ENCODE data around the gene SH3GL2. TPM values are rescaled to one million over a fixed set of nuclear protein-coding genes. Genes with fewer than 3 reads are reported as not detected.

SH3GL2 gene
- total RNA-seq, 2 experiments from 2014 or later, result not detected

DNA sequence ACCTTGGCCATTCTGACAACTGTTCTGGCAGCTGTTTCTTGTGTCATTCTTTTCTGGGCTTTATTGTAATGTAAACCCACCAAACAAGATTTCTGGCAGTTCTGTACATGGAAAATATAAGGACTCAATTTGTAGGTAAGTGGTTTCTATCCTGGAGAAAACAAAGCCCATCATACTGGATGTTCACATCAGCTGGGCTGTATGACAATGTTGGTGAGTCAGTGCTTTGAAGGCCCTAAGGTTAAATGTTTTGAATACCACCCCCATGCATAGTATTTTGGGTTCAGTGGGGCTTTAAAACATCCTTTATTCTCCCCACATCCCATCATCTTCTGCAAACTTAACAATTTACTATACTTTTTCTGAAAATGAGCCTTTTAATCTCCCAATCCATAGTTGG lies 52.5 kb downstream of the SH3GL2 start:
- intact Hi-C loops (cut with DNase I, micrococcal nuclease), result no loop called here
- Mint-ChIP-seq H3K27ac (no peak overlapping the region), H3K27me3 (no peaks in the 10 kb centered on the region), H3K4me1 (no peaks in the 10 kb centered on the region), H3K36me3 (ENCODE audit: low read depth) (no peaks in the 10 kb centered on the region), H3K4me3 (no peak overlapping the region), H3K9me3 (ENCODE audit: low read depth) (no peaks in the 10 kb centered on the region)
- ATAC-seq, result no peak
- no peak for DNase-seq
- POLR2A ChIA-PET, result no interaction called here
- CTCF ChIA-PET, result no interaction called here

DNA sequence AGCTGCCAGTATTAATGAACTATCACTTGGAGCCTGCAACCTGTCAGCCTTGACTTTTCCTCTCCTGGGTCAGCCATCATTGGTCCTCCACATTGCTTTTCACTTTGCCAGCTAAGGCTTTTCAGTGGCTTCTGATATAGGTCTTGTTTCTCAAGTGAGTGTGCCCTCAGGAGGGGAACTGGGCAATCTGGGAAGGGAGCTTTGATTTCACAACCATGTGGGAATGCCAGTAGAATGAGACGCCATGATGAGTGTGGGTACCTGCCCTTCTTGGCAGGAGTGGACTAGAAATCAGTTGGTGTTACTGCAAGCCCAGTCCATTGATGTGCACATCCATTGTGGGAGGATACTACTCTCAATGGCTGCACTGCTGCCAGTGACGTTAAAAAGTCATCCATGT lies 54.1 kb downstream of the SH3GL2 start:
- Mint-ChIP-seq H3K4me3 (no peak overlapping the region), H3K27ac (no peak overlapping the region), H3K27me3 (no peaks in the 10 kb centered on the region), H3K36me3 (ENCODE audit: low read depth) (no peaks in the 10 kb centered on the region), H3K9me3 (ENCODE audit: low read depth) (no peaks in the 10 kb centered on the region), H3K4me1 (no peaks in the 10 kb centered on the region)
- DNase-seq, result no peak
- ChIA-PET CTCF (interaction anchor here (0.5 kb wide), 1 partner anchor 17 kb away, joined by 3 read pairs; no protein-coding TSS in a partner anchor), POLR2A (no interaction called here)
- ATAC-seq, result no peak
- intact Hi-C loops (cut with DNase I, micrococcal nuclease), result no loop called here

DNA sequence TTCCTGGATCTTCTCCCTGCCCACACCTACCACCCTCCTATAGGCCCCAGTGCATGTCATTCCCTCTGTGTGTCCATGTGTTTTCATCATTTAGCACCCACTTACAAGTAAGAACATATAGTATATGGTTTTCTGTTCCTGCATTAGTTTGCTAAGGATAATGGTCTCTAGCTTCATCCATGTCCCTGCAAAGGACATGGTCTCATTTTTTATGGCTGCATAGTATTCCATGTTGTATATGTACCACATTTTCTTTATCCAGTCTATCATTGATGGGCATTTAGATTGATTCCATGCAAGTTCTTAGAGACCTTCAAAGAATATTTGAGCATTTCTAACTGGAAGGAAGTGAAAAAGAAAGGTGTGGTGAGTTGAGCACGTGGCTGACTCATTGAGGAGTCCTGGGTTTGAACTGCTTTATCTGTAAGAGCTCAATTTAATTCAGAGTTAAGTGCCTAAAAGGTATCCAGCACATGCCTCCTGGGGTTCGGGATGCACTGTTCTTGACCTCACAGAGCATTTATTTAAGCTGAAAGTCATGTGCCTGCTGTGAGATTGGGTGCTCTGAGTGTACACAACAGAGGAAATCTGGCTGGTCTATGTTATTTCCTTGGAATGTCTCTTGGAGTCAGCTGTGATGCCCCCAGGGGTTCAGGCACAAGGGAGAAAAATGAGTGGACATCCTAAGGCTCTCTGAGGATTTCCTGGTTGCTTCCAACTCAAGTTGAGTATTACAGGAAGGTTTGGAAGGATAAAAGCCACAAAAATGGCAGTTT lies 56.4 kb downstream of the SH3GL2 start:
- Mint-ChIP-seq H3K4me3 (no peak overlapping the region), H3K27me3 (no peaks in the 10 kb centered on the region), H3K36me3 (ENCODE audit: low read depth) (no peaks in the 10 kb centered on the region), H3K9me3 (ENCODE audit: low read depth) (no peaks in the 10 kb centered on the region), H3K4me1 (no peaks in the 10 kb centered on the region), H3K27ac (no peak overlapping the region)
- intact Hi-C loops (cut with DNase I, micrococcal nuclease), result no loop called here
- POLR2A ChIA-PET, result no interaction called here
- DNase-seq (no peak), ATAC-seq (no peak)
- CTCF ChIA-PET, result no interaction called here

DNA sequence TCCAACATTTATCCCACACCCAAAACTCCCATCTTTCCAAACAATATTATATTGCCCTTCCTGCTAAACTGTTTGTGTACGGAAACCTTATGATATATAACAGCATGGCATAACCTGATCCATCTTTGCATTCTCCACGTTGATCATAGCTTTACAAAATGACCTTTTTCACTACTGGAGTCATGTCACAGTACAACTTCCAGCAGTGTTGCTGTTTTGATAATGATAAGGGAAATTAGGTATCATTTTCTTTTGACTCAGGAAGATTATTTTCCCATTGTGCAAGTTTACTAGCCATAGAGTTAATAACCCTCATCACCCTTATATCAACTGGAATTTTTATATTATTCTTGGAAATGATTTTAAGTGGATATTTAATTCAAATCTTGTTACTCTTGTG lies 57.5 kb downstream of the SH3GL2 start:
- ChIA-PET CTCF (no interaction called here), POLR2A (no interaction called here)
- Mint-ChIP-seq H3K27me3 (no peaks in the 10 kb centered on the region), H3K9me3 (ENCODE audit: low read depth) (no peaks in the 10 kb centered on the region), H3K27ac (no peak overlapping the region), H3K4me3 (no peak overlapping the region), H3K4me1 (no peaks in the 10 kb centered on the region), H3K36me3 (ENCODE audit: low read depth) (no peaks in the 10 kb centered on the region)
- intact Hi-C loops (cut with DNase I, micrococcal nuclease), result no loop called here
- DNase-seq (no peak), ATAC-seq (no peak)

DNA sequence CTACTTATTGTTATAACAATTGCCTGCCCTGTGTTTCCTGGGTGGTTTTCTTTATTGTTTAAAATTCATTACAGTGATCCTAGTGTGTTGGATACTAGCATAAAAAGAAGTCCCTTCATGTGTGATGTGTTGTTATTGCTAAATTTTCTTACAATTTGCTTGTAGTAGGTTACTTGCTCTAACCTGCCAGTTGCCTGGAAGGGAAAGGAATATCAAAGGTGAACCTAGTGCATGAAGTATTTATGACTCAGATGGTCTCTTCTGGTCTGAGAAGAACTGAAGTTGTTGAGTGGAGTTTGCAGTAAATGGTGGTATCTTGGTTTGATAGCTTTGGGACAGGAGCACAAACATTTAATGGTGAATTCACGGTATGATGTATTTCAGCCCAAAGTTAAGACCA lies 58.0 kb downstream of the SH3GL2 start:
- no peak overlapping the region for H3K27ac Mint-ChIP-seq
- ATAC-seq (no peak), DNase-seq (no peak)
- H3K9me3 Mint-ChIP-seq (ENCODE audit: low read depth), result no peaks in the 10 kb centered on the region
- POLR2A ChIA-PET, result no interaction called here
- intact Hi-C loops (cut with DNase I, micrococcal nuclease), result no loop called here
- CTCF ChIA-PET, result no interaction called here
- H3K4me3 Mint-ChIP-seq, result no peak overlapping the region
- H3K27me3 Mint-ChIP-seq, result no peaks in the 10 kb centered on the region
- no peaks in the 10 kb centered on the region for H3K4me1 Mint-ChIP-seq
- no peaks in the 10 kb centered on the region for H3K36me3 Mint-ChIP-seq (ENCODE audit: low read depth)

DNA sequence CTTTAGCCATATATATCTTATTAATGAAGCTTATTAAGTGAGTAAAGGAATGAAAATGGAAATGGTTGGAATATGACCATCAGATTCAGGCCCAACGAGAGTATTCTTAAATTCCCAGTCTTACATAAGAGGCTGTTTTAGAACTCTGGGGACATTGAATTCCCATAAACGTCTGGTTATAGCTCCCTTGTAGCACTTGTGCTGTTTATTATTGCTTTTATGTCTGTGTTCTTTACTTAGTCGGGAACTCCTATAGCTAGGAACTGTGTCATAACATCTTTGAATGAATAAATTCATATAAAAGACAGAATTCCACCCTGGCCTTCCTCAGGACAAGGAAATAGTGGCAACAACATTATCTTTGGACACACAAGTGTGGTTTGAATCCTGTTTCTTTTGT lies 58.4 kb downstream of the SH3GL2 start:
- ChIA-PET POLR2A (no interaction called here), CTCF (interaction anchor here (0.6 kb wide), 2 partner anchors 107 to 265 kb away, joined by 3 read pairs; no protein-coding TSS in a partner anchor)
- no peak for DNase-seq
- intact Hi-C loops (cut with DNase I, micrococcal nuclease), result no loop called here
- H3K27ac Mint-ChIP-seq, result no peak overlapping the region
- no peaks in the 10 kb centered on the region for H3K4me1 Mint-ChIP-seq
- no peaks in the 10 kb centered on the region for H3K36me3 Mint-ChIP-seq (ENCODE audit: low read depth)
- H3K9me3 Mint-ChIP-seq (ENCODE audit: low read depth), result no peaks in the 10 kb centered on the region
- H3K27me3 Mint-ChIP-seq, result no peaks in the 10 kb centered on the region
- no peak for ATAC-seq
- H3K4me3 Mint-ChIP-seq, result no peak overlapping the region

DNA sequence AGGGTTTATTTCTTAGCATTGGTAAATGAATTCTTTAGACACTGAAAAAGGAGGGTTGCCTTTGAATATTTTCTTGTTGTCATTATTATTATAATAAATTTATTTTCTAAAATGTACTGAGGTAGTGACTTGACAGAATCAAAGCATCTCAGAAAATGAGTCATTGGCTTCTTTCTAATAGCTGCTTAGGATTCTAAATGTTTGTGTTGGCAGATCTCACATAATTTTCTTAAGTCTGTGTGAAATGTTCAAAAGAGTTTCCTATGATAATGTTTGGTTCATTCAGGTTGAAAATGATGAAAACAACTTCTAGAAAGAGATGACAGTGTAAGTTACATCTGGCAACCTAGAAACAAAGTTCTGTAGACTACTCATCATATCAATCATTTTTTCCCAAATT lies 69.7 kb downstream of the SH3GL2 start:
- no peaks in the 10 kb centered on the region for H3K4me1 Mint-ChIP-seq
- ChIA-PET POLR2A (no interaction called here), CTCF (interaction anchor here (0.7 kb wide), 1 partner anchor 486 kb away, joined by 3 read pairs; no protein-coding TSS in a partner anchor)
- no peak for ATAC-seq
- H3K27ac Mint-ChIP-seq, result no peak overlapping the region
- no peak overlapping the region for H3K4me3 Mint-ChIP-seq
- intact Hi-C loops (cut with DNase I, micrococcal nuclease), result no loop called here
- no peak for DNase-seq
- peaks cover 7% of the 10 kb centered on the region for H3K9me3 Mint-ChIP-seq (ENCODE audit: low read depth)
- H3K36me3 Mint-ChIP-seq (ENCODE audit: low read depth), result no peaks in the 10 kb centered on the region
- no peaks in the 10 kb centered on the region for H3K27me3 Mint-ChIP-seq

DNA sequence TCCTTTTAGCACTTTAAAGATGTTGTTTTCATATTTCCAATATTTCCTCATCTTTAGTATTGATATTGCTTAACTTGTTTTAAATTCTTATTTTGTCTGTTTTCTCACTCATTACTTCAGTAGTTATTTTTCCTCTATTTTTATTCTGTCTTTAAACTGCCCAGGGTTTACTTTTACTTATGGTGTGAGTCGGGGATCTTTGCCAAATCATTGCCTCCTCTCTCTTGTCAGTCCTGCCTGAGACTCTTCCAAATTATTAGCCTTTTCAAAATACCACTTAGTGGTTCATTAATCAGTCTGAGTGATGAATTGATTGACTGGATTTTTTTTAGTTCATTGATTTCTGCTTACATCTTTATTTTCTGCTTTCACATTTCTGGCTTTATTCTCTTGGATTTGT lies 72.9 kb downstream of the SH3GL2 start:
- Mint-ChIP-seq H3K27me3 (no peaks in the 10 kb centered on the region), H3K9me3 (ENCODE audit: low read depth) (no peaks in the 10 kb centered on the region), H3K4me3 (no peak overlapping the region), H3K4me1 (no peaks in the 10 kb centered on the region), H3K27ac (no peak overlapping the region), H3K36me3 (ENCODE audit: low read depth) (no peaks in the 10 kb centered on the region)
- intact Hi-C loops (cut with DNase I, micrococcal nuclease), result no loop called here
- DNase-seq, result no peak
- POLR2A ChIA-PET, result no interaction called here
- ATAC-seq, result no peak
- CTCF ChIA-PET, result no interaction called here

DNA sequence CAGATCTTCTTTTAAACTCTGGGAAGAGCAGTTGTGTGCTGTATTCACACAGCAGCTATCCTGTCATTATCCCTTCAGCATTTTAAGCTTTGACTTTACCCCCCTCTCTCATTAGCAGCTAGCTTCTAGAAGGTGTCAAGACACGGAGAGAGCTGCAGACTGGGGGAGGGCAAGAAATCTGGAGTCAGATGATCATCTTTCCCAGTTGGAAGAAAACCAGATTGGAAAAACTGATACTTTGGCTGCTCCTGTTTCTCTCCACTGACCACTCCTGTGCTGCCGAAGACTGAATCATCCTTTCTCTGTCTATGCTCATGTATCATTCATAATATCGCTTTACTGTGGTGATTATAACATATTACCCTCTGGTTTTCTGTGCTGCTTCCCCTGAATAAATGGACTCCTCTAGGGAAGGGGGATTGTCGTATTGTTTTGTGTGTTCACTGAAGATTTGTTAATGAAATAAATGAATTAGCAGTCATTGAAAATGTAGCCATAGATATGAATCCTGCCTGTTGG lies 75.1 kb downstream of the SH3GL2 start:
- Mint-ChIP-seq H3K4me1 (no peaks in the 10 kb centered on the region), H3K27ac (no peak overlapping the region), H3K36me3 (ENCODE audit: low read depth) (no peaks in the 10 kb centered on the region), H3K9me3 (ENCODE audit: low read depth) (no peaks in the 10 kb centered on the region), H3K27me3 (no peaks in the 10 kb centered on the region), H3K4me3 (no peak overlapping the region)
- ATAC-seq (no peak), DNase-seq (no peak)
- CTCF ChIA-PET, result no interaction called here
- intact Hi-C loops (cut with DNase I, micrococcal nuclease), result no loop called here
- POLR2A ChIA-PET, result no interaction called here

DNA sequence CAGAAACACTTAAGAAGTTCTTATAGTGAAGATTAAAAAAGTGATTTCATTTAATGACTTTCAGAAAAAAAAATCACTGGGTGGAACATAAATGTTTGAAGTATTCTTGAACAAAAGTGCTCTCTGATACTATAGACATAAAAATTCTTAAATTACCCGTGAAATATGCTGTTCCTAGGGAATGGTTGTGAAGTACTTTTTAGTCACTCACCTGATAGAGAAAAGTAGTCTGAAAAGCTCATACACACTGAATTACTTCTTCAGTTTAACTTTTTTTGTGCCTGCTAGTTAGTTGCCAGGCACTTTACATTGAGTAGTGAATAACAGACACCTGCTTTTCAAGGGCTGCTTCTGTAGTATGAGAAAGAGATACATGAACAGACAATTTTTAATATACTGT lies 78.0 kb downstream of the SH3GL2 start:
- H3K9me3 Mint-ChIP-seq (ENCODE audit: low read depth), result peaks cover 2% of the 10 kb centered on the region
- no peak for DNase-seq
- H3K27me3 Mint-ChIP-seq, result no peaks in the 10 kb centered on the region
- no peaks in the 10 kb centered on the region for H3K4me1 Mint-ChIP-seq
- no peak for ATAC-seq
- no peak overlapping the region for H3K4me3 Mint-ChIP-seq
- H3K36me3 Mint-ChIP-seq (ENCODE audit: low read depth), result no peaks in the 10 kb centered on the region
- H3K27ac Mint-ChIP-seq, result no peak overlapping the region
- ChIA-PET POLR2A (no interaction called here), CTCF (interaction anchor here (0.5 kb wide), 1 partner anchor 975 kb away, joined by 3 read pairs; no protein-coding TSS in a partner anchor)
- intact Hi-C loops (cut with DNase I, micrococcal nuclease), result no loop called here

DNA sequence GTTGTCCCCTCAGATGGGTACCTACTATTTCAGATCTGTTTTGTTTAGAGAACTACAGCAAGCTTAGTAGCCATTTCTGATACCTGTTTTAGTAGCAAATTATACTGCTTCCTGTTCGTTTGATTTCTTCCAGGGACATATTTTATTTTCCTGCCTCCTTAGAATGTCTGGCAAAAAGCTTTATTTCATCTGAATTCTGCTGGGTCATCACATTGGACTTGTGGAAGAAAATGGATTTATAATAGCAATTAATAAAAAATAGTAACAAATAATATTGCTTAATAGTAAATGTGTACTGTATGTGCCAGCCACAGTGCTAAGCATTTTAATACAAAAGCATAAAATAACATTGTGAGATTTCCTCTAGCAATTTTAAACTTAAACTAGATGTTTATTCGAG lies 79.4 kb downstream of the SH3GL2 start:
- no peaks in the 10 kb centered on the region for H3K36me3 Mint-ChIP-seq (ENCODE audit: low read depth)
- H3K27me3 Mint-ChIP-seq, result no peaks in the 10 kb centered on the region
- H3K27ac Mint-ChIP-seq, result no peak overlapping the region
- no peak overlapping the region for H3K4me3 Mint-ChIP-seq
- no peaks in the 10 kb centered on the region for H3K4me1 Mint-ChIP-seq
- ATAC-seq, result no peak
- ChIA-PET POLR2A (no interaction called here), CTCF (no interaction called here)
- DNase-seq, result no peak
- intact Hi-C loops (cut with DNase I, micrococcal nuclease), result no loop called here
- H3K9me3 Mint-ChIP-seq (ENCODE audit: low read depth), result peaks cover 2% of the 10 kb centered on the region

DNA sequence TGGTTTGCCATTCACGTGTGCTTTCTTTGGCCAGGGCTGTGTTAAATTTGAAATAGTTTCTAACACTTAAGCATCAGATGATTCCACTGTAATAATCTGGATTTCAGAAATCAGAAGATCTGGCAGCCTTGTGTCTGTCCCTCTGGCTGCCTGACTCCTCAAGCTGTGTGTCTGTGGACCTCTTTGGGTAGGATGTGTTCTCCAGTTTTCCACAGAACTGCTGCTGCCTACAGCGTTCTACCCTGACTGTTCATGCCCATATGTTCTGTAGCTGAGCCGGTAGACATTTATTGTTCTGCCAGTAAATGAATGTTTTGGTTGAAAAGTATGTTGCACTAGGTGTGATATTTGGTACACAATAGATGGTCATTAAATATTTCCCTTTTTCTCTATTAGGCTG lies 81.3 kb downstream of the SH3GL2 start:
- CTCF ChIA-PET, result no interaction called here
- no peak for ATAC-seq
- Mint-ChIP-seq H3K27me3 (no peaks in the 10 kb centered on the region), H3K27ac (no peak overlapping the region), H3K4me3 (no peak overlapping the region), H3K9me3 (ENCODE audit: low read depth) (peaks cover 2% of the 10 kb centered on the region), H3K36me3 (ENCODE audit: low read depth) (no peaks in the 10 kb centered on the region), H3K4me1 (no peaks in the 10 kb centered on the region)
- DNase-seq, result no peak
- intact Hi-C loops (cut with DNase I, micrococcal nuclease), result no loop called here
- POLR2A ChIA-PET, result no interaction called here
